ENCODE data around the gene DIP2C.
A peak's percentile ranks its signal among the peaks of the same experiment; 100 is the strongest.
"Not testable (repeated sequence)": the region's sequence is repeated elsewhere in the genome, so short reads cannot be mapped to it uniquely, and the experiment has no call there.

DIP2C gene

GRCh38 chr10:331186-331585 is 358.3 kb downstream of the DIP2C start:
- no peak overlapping the region for H3K4me3 ChIP-seq (ENCODE audit: low read length)
- no peak for DNase-seq (ENCODE audit: low read depth, low spot score)

- DNase-seq (ENCODE audit: low read depth, low spot score) = peak; percentile 19
- H3K4me3 ChIP-seq (ENCODE audit: low read length) = no peak overlapping the region
Measured at GRCh38 chr10:329361-330099, 359.9 kb downstream of the DIP2C start.

GRCh38 chr10:327889-328852 is 361.3 kb downstream of the DIP2C start:
- no peak for DNase-seq (ENCODE audit: low read depth, low spot score)
- no peak overlapping the region for H3K4me3 ChIP-seq (ENCODE audit: low read length)

GRCh38 chr10:326894-327635 is 362.4 kb downstream of the DIP2C start:
- H3K4me3 ChIP-seq (ENCODE audit: low read length) = no peak overlapping the region
- DNase-seq (ENCODE audit: low read depth, low spot score) = no peak

GRCh38 chr10:326350-326749 is 363.1 kb downstream of the DIP2C start:
- no peak for DNase-seq (ENCODE audit: low read depth, low spot score)
- no peak overlapping the region for H3K4me3 ChIP-seq (ENCODE audit: low read length)

GRCh38 chr10:325282-325681 is 364.2 kb downstream of the DIP2C start:
- DNase-seq (ENCODE audit: low read depth, low spot score) = no peak
- no peak overlapping the region for H3K4me3 ChIP-seq (ENCODE audit: low read length)

- H3K4me3 ChIP-seq (ENCODE audit: low read length) = no peak overlapping the region
- DNase-seq (ENCODE audit: low read depth, low spot score) = no peak
Measured at GRCh38 chr10:324593-324992, 364.9 kb downstream of the DIP2C start.

- H3K4me3 ChIP-seq (ENCODE audit: low read length) = no peak overlapping the region
- DNase-seq (ENCODE audit: low read depth, low spot score) = no peak
Measured at GRCh38 chr10:323651-324293, 365.7 kb downstream of the DIP2C start.

- H3K4me3 ChIP-seq (ENCODE audit: low read length); DNase-seq (ENCODE audit: low read depth, low spot score): not testable (repeated sequence)
Measured at GRCh38 chr10:323046-323445, 366.4 kb downstream of the DIP2C start.

- H3K4me3 ChIP-seq (ENCODE audit: low read length) = no peak overlapping the region
- DNase-seq (ENCODE audit: low read depth, low spot score) = no peak
Measured at GRCh38 chr10:320771-321170, 368.7 kb downstream of the DIP2C start.

GRCh38 chr10:317926-318325 is 371.5 kb downstream of the DIP2C start:
- H3K4me3 ChIP-seq (ENCODE audit: low read length) = no peak overlapping the region
- DNase-seq (ENCODE audit: low read depth, low spot score) = no peak

GRCh38 chr10:317271-317769 is 372.1 kb downstream of the DIP2C start:
- DNase-seq (ENCODE audit: low read depth, low spot score) = no peak
- no peak overlapping the region for H3K4me3 ChIP-seq (ENCODE audit: low read length)

GRCh38 chr10:316390-316789 is 373.1 kb downstream of the DIP2C start:
- DNase-seq (ENCODE audit: low read depth, low spot score) = no peak
- H3K4me3 ChIP-seq (ENCODE audit: low read length) = no peak overlapping the region

- H3K4me3 ChIP-seq (ENCODE audit: low read length) = no peak overlapping the region
- no peak for DNase-seq (ENCODE audit: low read depth, low spot score)
Measured at GRCh38 chr10:314871-315270, 374.6 kb downstream of the DIP2C start.

GRCh38 chr10:314381-314780 is 375.1 kb downstream of the DIP2C start:
- no peak overlapping the region for H3K4me3 ChIP-seq (ENCODE audit: low read length)
- DNase-seq (ENCODE audit: low read depth, low spot score) = no peak

- H3K4me3 ChIP-seq (ENCODE audit: low read length) = no peak overlapping the region
- DNase-seq (ENCODE audit: low read depth, low spot score) = no peak
Measured at GRCh38 chr10:311901-312665, 377.4 kb downstream of the DIP2C start.

- no peak overlapping the region for H3K4me3 ChIP-seq (ENCODE audit: low read length)
- no peak for DNase-seq (ENCODE audit: low read depth, low spot score)
Measured at GRCh38 chr10:310976-311639, 378.4 kb downstream of the DIP2C start.

GRCh38 chr10:310371-310770 is 379.1 kb downstream of the DIP2C start:
- no peak for DNase-seq (ENCODE audit: low read depth, low spot score)
- H3K4me3 ChIP-seq (ENCODE audit: low read length) = no peak overlapping the region

Data from Jurkat, Clone E6-1 (cell line).